B cell (primary cell): Measurements from ENCODE around the gene ZNF620. TPM values are rescaled to one million over a fixed set of nuclear protein-coding genes. Genes with fewer than 3 reads are reported as not detected.

Experiments used
- ATAC-seq: fragments of 200-7000 bp; cut with Tn5 transposase; one replicate; pipeline ENCODE4 v1.10.0; 2021; ENCODE audit warnings: low read depth, mild to moderate bottlenecking, moderate number of reproducible peaks, moderate library complexity
- CTCF ChIA-PET: fragments of 350-600 bp; sonication (Branson Sonifier 250); formaldehyde crosslinking; loops from one replicate; lab custom pipeline; 2021; ENCODE audit warnings: antibody characterized with exemption, inconsistent platforms; lab: Charles Lee
- POLR2A ChIA-PET: fragments of 350-600 bp; sonication (Branson Sonifier 250); formaldehyde crosslinking; loops from one replicate; lab custom pipeline; 2021; ENCODE audit warnings: antibody characterized with exemption; lab: Charles Lee
- DNase-seq: peaks from one replicate; pipeline ENCODE4 v3.0.0; 2013
- H2AFZ ChIP-seq: 2 replicates; pipeline ENCODE4 v1.6.1; 2012; ENCODE audit warnings: mild to moderate bottlenecking, low read depth, low read length; ENCODE audit not compliant: insufficient read depth, poor library complexity, severe bottlenecking
- H3K27ac ChIP-seq, 2 donors: 1 replicate in 1 of 2; 2 replicates in 1 of 2; pipeline ENCODE4 v1.5.1; 2012 to 2013; ENCODE audit warnings: low read length in 2 of 2, mild to moderate bottlenecking in 2 of 2, moderate library complexity in 1 of 2
- H3K27me3 ChIP-seq, 4 experiments: fragments of 200-600 bp in 1 of 4; sonication (generic) in 1 of 4; replicated peaks in 1 of 4; 1 replicate in 2 of 4; 2 replicates in 2 of 4; pipeline versions ENCODE4 v1.6.1 to v1.7.0; 2013 to 2016; ENCODE audit warnings: low read length in 3 of 4, mild to moderate bottlenecking in 2 of 4, mixed read lengths in 1 of 4, moderate library complexity in 1 of 4; ENCODE audit not compliant: insufficient read depth in 4 of 4, control insufficient read depth in 3 of 4; ENCODE audit errors: control extremely low read depth in 1 of 4
- H3K36me3 ChIP-seq, 2 experiments: replicated peaks in 1 of 2; 1 replicate in 1 of 2; 2 replicates in 1 of 2; pipeline versions ENCODE4 v1.6.1 to v1.7.1; 2013; ENCODE audit warnings: low read length in 1 of 2; ENCODE audit not compliant: insufficient read depth in 2 of 2, control insufficient read depth in 1 of 2; ENCODE audit errors: control extremely low read depth in 1 of 2, extremely low read depth in 1 of 2
- H3K4me1 ChIP-seq, 2 donors: fragments of 200-600 bp in 1 of 2; sonication (generic) in 1 of 2; 1 replicate in 1 of 2; 2 replicates in 1 of 2; pipeline versions ENCODE4 v1.5.1 to v1.6.1; 2013 to 2017; ENCODE audit warnings: low read length in 2 of 2; ENCODE audit not compliant: control insufficient read depth in 2 of 2, insufficient read depth in 2 of 2
- H3K4me2 ChIP-seq: replicated peaks from 2 replicates; pipeline ENCODE3; 2012; ENCODE audit warnings: mild to moderate bottlenecking, low read depth, low read length; ENCODE audit not compliant: poor library complexity, severe bottlenecking
- H3K4me3 ChIP-seq, 5 experiments: fragments of 200-600 bp in 1 of 5; sonication (generic) in 1 of 5; 1 replicate in 3 of 5; 2 replicates in 2 of 5; pipeline versions ENCODE4 v1.5.1 to v1.7.0; 2011 to 2016; ENCODE audit warnings: low read length in 4 of 5, mild to moderate bottlenecking in 4 of 5, low read depth in 2 of 5, control low read depth in 1 of 5, moderate library complexity in 1 of 5; ENCODE audit not compliant: insufficient read depth in 1 of 5; ENCODE audit errors: control extremely low read depth in 1 of 5, extremely low read depth in 1 of 5
- H3K79me2 ChIP-seq: fragments of 200-600 bp; sonication (generic); one replicate; pipeline ENCODE4 v1.6.0; 2016; ENCODE audit warnings: low read length; ENCODE audit not compliant: control insufficient read depth, insufficient read depth
- H3K9ac ChIP-seq: fragments of 200-600 bp; sonication (generic); 2 replicates; pipeline ENCODE4 v1.6.1; 2017; ENCODE audit warnings: mild to moderate bottlenecking, low read length, moderate library complexity
- H3K9me3 ChIP-seq, 3 donors: one replicate each; pipeline versions ENCODE4 v1.6.1 to v1.7.1; 2013; ENCODE audit warnings: low read length in 2 of 3; ENCODE audit not compliant: control insufficient read depth in 2 of 3, insufficient read depth in 1 of 3; ENCODE audit errors: control extremely low read depth in 1 of 3
- H4K20me1 ChIP-seq: 2 replicates; pipeline ENCODE4 v1.6.0; 2012; ENCODE audit warnings: mild to moderate bottlenecking, low read length; ENCODE audit not compliant: insufficient read depth, control insufficient read depth, poor library complexity, severe bottlenecking
- H3K27ac Mint-ChIP-seq: one replicate; pipeline ENCODE4 v1.8.0; 2021; ENCODE audit warnings: mixed read lengths
- H3K27me3 Mint-ChIP-seq: one replicate; pipeline ENCODE4 v1.8.0; 2021; ENCODE audit warnings: mixed read lengths
- H3K4me1 Mint-ChIP-seq: one replicate; pipeline ENCODE4 v1.8.0; 2021; ENCODE audit warnings: mixed read lengths
- H3K4me3 Mint-ChIP-seq: one replicate; pipeline ENCODE4 v1.8.0; 2021; ENCODE audit warnings: mixed read lengths
- H3K9me3 Mint-ChIP-seq: one replicate; pipeline ENCODE4 v1.8.0; 2022; ENCODE audit warnings: mixed read lengths; ENCODE audit not compliant: insufficient read depth
- EZH2 ChIP-seq: IDR thresholded peaks from 2 replicates; pipeline ENCODE4 v1.6.1; 2012; ENCODE audit warnings: borderline replicate concordance, low read depth, mild to moderate bottlenecking, moderate library complexity, low read length; ENCODE audit not compliant: insufficient read depth, poor library complexity, severe bottlenecking
- WGBS: methylation state at CpG from one replicate; pipeline ENCODE4 v1.1.5; 2013; ENCODE audit warnings: missing lambda C conversion rate; ENCODE audit not compliant: insufficient coverage; 5-methylcytosine and 5-hydroxymethylcytosine counted together
- intact Hi-C: fragments of 100-400 bp; cut with micrococcal nuclease; formaldehyde crosslinking; loops from one replicate; pipeline ENCODE4 v1.10.0; 2022
- polyA plus RNA-seq: library from polyadenylated mRNA; depleted of rRNA; stranded (reverse); fragments of >200 nt; gene quantifications from 2 replicates; pipeline ENCODE4 v1.2.3, GENCODE V29; 2012
- total RNA-seq, 2 donors: library from RNA; stranded (reverse); fragments of 120-200 nt in 1 of 2; gene quantifications; 1 replicate in 1 of 2; 2 replicates in 1 of 2; pipeline versions ENCODE4 v1.2.3 to v1.2.4, GENCODE V29; 2013 to 2022
- TF ChIP-seq, protein P1 (sequence below): fragments of 200-600 bp; IDR thresholded peaks from one replicate; pipeline ENCODE4 v1.8.0; 2022; ENCODE audit warnings: antibody characterized with exemption, mild to moderate bottlenecking

Gene ZNF620
- total and polyA plus RNA-seq, 2 donors (not counting 1 experiment from before 2014, with no cell fraction given), result 1.2 to 6.6 TPM

DNA sequence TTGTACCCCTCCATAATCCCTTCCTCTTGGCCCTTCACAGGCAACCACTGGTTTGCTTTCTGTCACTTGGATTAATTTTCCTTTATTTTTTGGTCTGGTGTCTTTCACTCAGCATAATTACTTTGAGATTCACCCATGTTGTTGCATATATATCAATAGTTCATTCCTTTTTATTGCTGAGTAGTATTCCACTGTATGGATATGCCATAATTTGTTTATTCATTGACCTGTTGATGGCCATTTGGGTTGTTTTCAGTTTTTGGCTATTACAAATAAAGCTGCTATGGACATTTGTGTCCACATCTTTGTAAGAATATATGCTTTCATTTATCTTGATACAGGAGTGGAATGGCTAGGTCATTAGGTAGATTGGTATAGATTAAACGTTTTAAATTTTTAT is 13.0 kb downstream of the ZNF620 start:
- Histone ChIP-seq H2AFZ (no peak overlapping the region), H3K4me1 (no peaks in the 10 kb centered on the region), H3K9me3 (no peaks in the 10 kb centered on the region), H3K9ac (no peak overlapping the region), H3K27ac (no peak overlapping the region), H3K36me3 (peaks cover 0 to 4% of the 10 kb centered on the region in 2 experiments), H3K4me2 (no peak overlapping the region), H3K4me3 (no peak overlapping the region), H3K79me2 (no peaks in the 10 kb centered on the region), H3K27me3 (no peaks in the 10 kb centered on the region), H4K20me1 (no peaks in the 10 kb centered on the region)
- TF ChIP-seq, protein P1, sequence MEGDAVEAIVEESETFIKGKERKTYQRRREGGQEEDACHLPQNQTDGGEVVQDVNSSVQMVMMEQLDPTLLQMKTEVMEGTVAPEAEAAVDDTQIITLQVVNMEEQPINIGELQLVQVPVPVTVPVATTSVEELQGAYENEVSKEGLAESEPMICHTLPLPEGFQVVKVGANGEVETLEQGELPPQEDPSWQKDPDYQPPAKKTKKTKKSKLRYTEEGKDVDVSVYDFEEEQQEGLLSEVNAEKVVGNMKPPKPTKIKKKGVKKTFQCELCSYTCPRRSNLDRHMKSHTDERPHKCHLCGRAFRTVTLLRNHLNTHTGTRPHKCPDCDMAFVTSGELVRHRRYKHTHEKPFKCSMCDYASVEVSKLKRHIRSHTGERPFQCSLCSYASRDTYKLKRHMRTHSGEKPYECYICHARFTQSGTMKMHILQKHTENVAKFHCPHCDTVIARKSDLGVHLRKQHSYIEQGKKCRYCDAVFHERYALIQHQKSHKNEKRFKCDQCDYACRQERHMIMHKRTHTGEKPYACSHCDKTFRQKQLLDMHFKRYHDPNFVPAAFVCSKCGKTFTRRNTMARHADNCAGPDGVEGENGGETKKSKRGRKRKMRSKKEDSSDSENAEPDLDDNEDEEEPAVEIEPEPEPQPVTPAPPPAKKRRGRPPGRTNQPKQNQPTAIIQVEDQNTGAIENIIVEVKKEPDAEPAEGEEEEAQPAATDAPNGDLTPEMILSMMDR, result no peak
- no peak for TF ChIP-seq EZH2
- CTCF ChIA-PET, result no interaction called here
- H3K27ac Mint-ChIP-seq, result no peak overlapping the region
- H3K4me3 Mint-ChIP-seq, result no peak overlapping the region
- POLR2A ChIA-PET, result no interaction called here
- ATAC-seq, result no peak
- intact Hi-C loops, result no loop called here
- peaks cover 2% of the 10 kb centered on the region for H3K4me1 Mint-ChIP-seq
- peaks cover 3% of the 10 kb centered on the region for H3K9me3 Mint-ChIP-seq
- no peak for DNase-seq
- no peaks in the 10 kb centered on the region for H3K27me3 Mint-ChIP-seq
- WGBS, result no CpG with 5 or more reads among the region's 1 CpG

DNA sequence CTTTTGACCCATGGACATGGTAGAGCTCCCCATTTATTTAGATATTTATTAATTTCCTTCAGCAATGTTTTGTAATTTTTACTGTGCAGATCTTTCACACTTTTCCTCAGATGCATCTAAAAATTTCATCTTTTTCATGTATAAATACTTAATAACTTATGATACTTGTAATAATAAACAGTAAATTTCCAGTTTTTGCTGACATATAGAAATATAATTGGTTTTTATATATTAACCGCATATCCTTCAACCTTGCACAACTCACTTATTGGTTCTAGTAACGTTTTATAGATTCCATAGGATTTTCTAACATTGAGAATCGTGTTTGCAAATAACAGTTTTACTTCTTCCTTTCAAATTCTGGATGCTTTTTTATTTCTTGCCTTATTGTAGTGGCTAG is 15.4 kb downstream of the ZNF620 start:
- Histone ChIP-seq H3K79me2 (peaks cover 12% of the 10 kb centered on the region), H3K36me3 (no peaks in the 10 kb centered on the region), H3K9ac (no peak overlapping the region), H3K4me1 (peaks cover 16% of the 10 kb centered on the region in 2 donors), H3K27ac (no peak overlapping the region), H4K20me1 (no peaks in the 10 kb centered on the region), H3K9me3 (no peaks in the 10 kb centered on the region), H3K4me2 (no peak overlapping the region), H2AFZ (no peak overlapping the region), H3K4me3 (no peak overlapping the region), H3K27me3 (no peaks in the 10 kb centered on the region)
- intact Hi-C loops, result no loop called here
- Mint-ChIP-seq H3K27me3 (no peaks in the 10 kb centered on the region), H3K4me1 (peaks cover 18% of the 10 kb centered on the region), H3K4me3 (no peak overlapping the region), H3K27ac (no peak overlapping the region), H3K9me3 (peaks cover 3% of the 10 kb centered on the region)
- ATAC-seq (no peak), DNase-seq (no peak)
- no CpG with 5 or more reads among the region's 3 CpGs for WGBS
- ChIA-PET CTCF (no interaction called here), POLR2A (no interaction called here)
- TF ChIP-seq EZH2, result no peak
- TF ChIP-seq, protein P1, result no peak
